Mesodermal cell (in vitro differentiated cells): ENCODE measurements around the gene LRFN5.
"Not testable (repeated sequence)": the region's sequence is repeated elsewhere in the genome, so short reads cannot be mapped to it uniquely, and the experiment has no call there.

Experiments used
- H3K27ac ChIP-seq: 2 replicates; pipeline ENCODE4 v1.7.0; 2013; ENCODE audit warnings: mild to moderate bottlenecking, low read depth, low read length, moderate library complexity; ENCODE audit not compliant: severe bottlenecking
- H3K36me3 ChIP-seq: 2 replicates; pipeline ENCODE4 v1.7.1; 2013; ENCODE audit warnings: mild to moderate bottlenecking, low read length, moderate library complexity; ENCODE audit not compliant: control insufficient read depth, insufficient read depth
- H3K4me1 ChIP-seq: one replicate; pipeline ENCODE4 v1.7.1; 2013; ENCODE audit warnings: mild to moderate bottlenecking, low read length; ENCODE audit not compliant: insufficient read depth, control insufficient read depth, poor library complexity, severe bottlenecking
- H3K4me3 ChIP-seq: 2 replicates; pipeline ENCODE4 v1.7.0; 2013; ENCODE audit warnings: low read length, control low read depth, mild to moderate bottlenecking; ENCODE audit not compliant: insufficient read depth, poor library complexity, severe bottlenecking; ENCODE audit errors: extremely low read depth
- H3K9me3 ChIP-seq: 2 replicates; pipeline ENCODE4 v1.7.1; 2013; ENCODE audit warnings: mild to moderate bottlenecking, low read length, moderate library complexity; ENCODE audit not compliant: control insufficient read depth
- WGBS, 2 experiments: methylation state at CpG; one replicate each; pipeline ENCODE4 v1.1.5; 2013; ENCODE audit warnings: missing lambda C conversion rate in 2 of 2; ENCODE audit not compliant: insufficient coverage in 2 of 2; 5-methylcytosine and 5-hydroxymethylcytosine counted together

The LRFN5 gene

DNA sequence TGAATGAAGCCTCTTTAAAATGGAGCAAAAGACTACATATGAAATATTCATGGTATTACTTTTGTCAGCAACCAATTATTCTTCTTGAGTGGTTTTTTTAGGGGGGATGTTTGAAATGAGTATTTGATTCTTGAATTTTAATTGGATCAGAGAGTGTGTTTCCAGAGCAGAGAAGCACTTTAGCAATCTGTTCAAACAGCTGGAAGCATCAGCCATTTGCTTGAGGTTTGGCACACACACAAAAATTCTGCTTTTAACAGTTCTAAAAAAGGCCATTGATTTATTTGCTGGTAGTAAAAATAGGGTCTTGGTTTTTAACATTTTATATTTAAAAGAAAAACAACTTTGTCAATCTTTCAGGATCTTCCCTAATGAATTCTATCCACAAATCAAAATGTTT, 292.7 kb downstream of the LRFN5 start:
- H3K4me1 ChIP-seq: no peaks in the 10 kb centered on the region
- no peak overlapping the region for H3K4me3 ChIP-seq
- no peaks in the 10 kb centered on the region for H3K9me3 ChIP-seq
- no peak overlapping the region for H3K27ac ChIP-seq
- no peaks in the 10 kb centered on the region for H3K36me3 ChIP-seq

DNA sequence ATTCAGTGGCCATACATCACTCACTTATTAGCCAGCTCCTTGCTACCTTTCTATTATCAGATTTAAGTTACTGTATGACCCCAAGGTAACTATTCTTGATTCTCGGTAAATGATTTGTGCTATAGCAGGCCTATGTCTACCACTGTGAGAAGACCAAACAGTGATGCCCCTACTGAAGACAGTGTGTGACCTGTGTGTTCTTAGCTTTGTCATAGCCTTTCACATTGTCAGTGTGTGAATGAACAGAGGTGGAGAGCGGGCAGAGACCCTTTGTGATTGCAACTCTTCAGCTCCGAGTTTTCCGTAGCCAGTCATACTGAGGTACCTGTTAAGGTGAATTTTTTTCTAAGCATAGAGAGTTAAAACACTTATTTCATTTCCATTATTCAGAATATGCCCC, 294.0 kb downstream of the LRFN5 start:
- Histone ChIP-seq H3K27ac (no peak overlapping the region), H3K4me1 (no peaks in the 10 kb centered on the region), H3K9me3 (no peaks in the 10 kb centered on the region), H3K4me3 (no peak overlapping the region), H3K36me3 (no peaks in the 10 kb centered on the region)
- 100% methylated on average over 1 of the region's 4 CpGs; no CpG with 5 or more reads in 1 of the 2 experiments for WGBS, 2 experiments

- H3K36me3 ChIP-seq: no peaks in the 10 kb centered on the region
- WGBS, 2 experiments: no CpG with 5 or more reads among the region's 3 CpGs
Measured at GRCh38 chr14:41901089-41901488, 294.4 kb downstream of the LRFN5 start.

GRCh38 chr14:41905394-41905964, 298.8 kb downstream of the LRFN5 start:
- no peaks in the 10 kb centered on the region for H3K36me3 ChIP-seq
- 89 to 98% methylated on average over 4 to 5 of the region's 9 CpGs for WGBS, 2 experiments
- H3K4me1 ChIP-seq: no peaks in the 10 kb centered on the region
- H3K4me3 ChIP-seq: no peak overlapping the region
- no peak overlapping the region for H3K27ac ChIP-seq
- no peaks in the 10 kb centered on the region for H3K9me3 ChIP-seq

More at GRCh38 chr14:41901089-41901488, 294.4 kb downstream of the LRFN5 start:
- Histone ChIP-seq H3K27ac (no peak overlapping the region), H3K4me1 (no peaks in the 10 kb centered on the region), H3K9me3 (no peaks in the 10 kb centered on the region), H3K4me3 (no peak overlapping the region)

- not testable (repeated sequence) for H3K27ac ChIP-seq, H3K4me3 ChIP-seq, H3K9me3 ChIP-seq, H3K36me3 ChIP-seq, H3K4me1 ChIP-seq
- 67 to 71% methylated on average over 1 to 8 of the region's 12 CpGs for WGBS, 2 experiments
Measured at GRCh38 chr14:41911155-41911554, 304.5 kb downstream of the LRFN5 start.

GRCh38 chr14:41913398-41913797, 306.7 kb downstream of the LRFN5 start:
- H3K9me3 ChIP-seq: no peaks in the 10 kb centered on the region
- WGBS, 2 experiments: no CpG with 5 or more reads among the region's 2 CpGs
- no peaks in the 10 kb centered on the region for H3K4me1 ChIP-seq
- H3K27ac ChIP-seq: no peak overlapping the region
- H3K36me3 ChIP-seq: no peaks in the 10 kb centered on the region
- H3K4me3 ChIP-seq: no peak overlapping the region

GRCh38 chr14:41915732-41916131, 309.1 kb downstream of the LRFN5 start:
- no peak overlapping the region for H3K27ac ChIP-seq
- no peaks in the 10 kb centered on the region for H3K9me3 ChIP-seq
- H3K4me1 ChIP-seq: no peaks in the 10 kb centered on the region
- no peak overlapping the region for H3K4me3 ChIP-seq
- no peaks in the 10 kb centered on the region for H3K36me3 ChIP-seq

DNA sequence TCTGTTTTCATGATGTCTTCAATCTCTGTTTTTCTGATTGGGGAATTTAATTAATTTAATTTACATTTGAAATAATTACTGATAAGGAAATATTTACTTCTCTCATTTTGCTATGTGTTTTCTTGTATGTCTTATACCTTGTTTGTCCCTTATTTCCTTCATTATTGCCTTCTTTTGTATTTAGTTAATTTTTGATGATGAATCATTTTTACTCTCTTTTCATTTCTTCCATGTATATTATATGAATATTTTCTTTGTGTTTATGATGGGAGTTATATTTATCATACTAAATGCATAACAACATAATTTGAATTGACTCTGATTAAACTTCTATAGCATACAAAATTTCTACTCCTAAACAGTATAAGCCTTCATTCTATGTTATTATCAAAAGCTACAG, 309.6 kb downstream of the LRFN5 start:
- Histone ChIP-seq H3K27ac (no peak overlapping the region), H3K4me1 (no peaks in the 10 kb centered on the region), H3K9me3 (no peaks in the 10 kb centered on the region), H3K4me3 (no peak overlapping the region), H3K36me3 (no peaks in the 10 kb centered on the region)

DNA sequence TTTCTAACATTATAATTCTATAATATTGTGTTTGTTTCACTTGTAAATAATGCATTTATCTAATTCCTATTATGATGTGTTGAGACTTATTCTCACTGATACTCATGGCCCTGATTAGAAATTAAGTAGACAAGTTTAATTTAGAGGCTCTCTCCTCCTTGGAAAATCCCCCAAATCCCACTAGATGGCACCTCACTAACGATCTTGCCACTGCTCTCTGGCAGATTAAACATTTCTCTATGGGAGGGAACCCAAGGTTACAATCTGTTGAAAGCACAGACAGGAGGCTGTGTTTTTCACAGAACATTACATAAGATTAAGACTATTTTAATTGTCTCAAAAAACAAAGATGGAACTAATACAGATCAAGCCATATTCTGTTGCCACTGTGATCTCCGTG, 318.7 kb downstream of the LRFN5 start:
- Histone ChIP-seq H3K4me3 (no peak overlapping the region), H3K27ac (no peak overlapping the region), H3K9me3 (no peaks in the 10 kb centered on the region), H3K36me3 (no peaks in the 10 kb centered on the region), H3K4me1 (no peaks in the 10 kb centered on the region)
- 17% methylated on average over 1 of the region's 2 CpGs; no CpG with 5 or more reads in 1 of the 2 experiments for WGBS, 2 experiments

GRCh38 chr14:41950428-41951151, 343.9 kb downstream of the LRFN5 start:
- no peaks in the 10 kb centered on the region for H3K4me1 ChIP-seq
- H3K4me3 ChIP-seq: no peak overlapping the region
- WGBS, 2 experiments: 88 to 89% methylated on average over 5 to 6 of the region's 7 CpGs
- no peaks in the 10 kb centered on the region for H3K9me3 ChIP-seq
- H3K27ac ChIP-seq: no peak overlapping the region
- no peaks in the 10 kb centered on the region for H3K36me3 ChIP-seq
